Endothelial cell of umbilical vein (primary cell): Measurements from ENCODE around the gene PPP1R3G. TPM values are rescaled to one million over a fixed set of nuclear protein-coding genes. Genes with fewer than 3 reads are reported as not detected.

ENCODE experiments used
- BruUV-seq: library from RNA; stranded (reverse); fragments of 400-500 nt; replicated peaks from 2 replicates; lab custom pipeline; 2021; lab: Mats Ljungman, UMichigan
- CTCF ChIA-PET: fragments of 300-600, 350-600 bp; sonication (Branson Sonifier 250); formaldehyde crosslinking; loops from one replicate; lab custom pipeline; 2021; ENCODE audit warnings: antibody characterized with exemption, inconsistent platforms; lab: Charles Lee
- POLR2A ChIA-PET: fragments of 300-600, 350-600 bp; sonication (Branson Sonifier 250); formaldehyde crosslinking; loops from one replicate; lab custom pipeline; 2021; ENCODE audit warnings: antibody characterized with exemption, inconsistent platforms; lab: Charles Lee
- DNase-seq: peaks from one replicate; pipeline ENCODE4 v3.0.0-alpha.2; 2011; ENCODE audit warnings: low read depth, low spot score
- FAIRE-seq: peaks from 2 replicates; lab custom pipeline; 2011; peaks lifted over from hg19 to GRCh38; lab: Jason Lieb, UNC
- H2AFZ ChIP-seq: 2 replicates; pipeline ENCODE4 v1.6.0; 2012; ENCODE audit warnings: low read depth, low read length, control low read depth, inconsistent platforms
- H3K27ac ChIP-seq: 2 replicates; pipeline ENCODE4 v1.5.1; 2011; ENCODE audit warnings: low read depth, mild to moderate bottlenecking, control low read depth, low read length, moderate library complexity; ENCODE audit not compliant: insufficient read depth
- H3K27me3 ChIP-seq, 2 experiments: 2 replicates each; pipeline versions ENCODE4 v1.6.0 to v1.6.1; 2011; ENCODE audit warnings: low read length in 2 of 2, mixed read lengths in 1 of 2; ENCODE audit not compliant: control insufficient read depth in 2 of 2, insufficient read depth in 2 of 2
- H3K36me3 ChIP-seq, 2 experiments: 2 replicates in 1 of 2; 3 replicates in 1 of 2; pipeline ENCODE4 v1.5.1; 2011; ENCODE audit warnings: low read length in 2 of 2, mild to moderate bottlenecking in 1 of 2, moderate library complexity in 1 of 2; ENCODE audit not compliant: control insufficient read depth in 2 of 2, insufficient read depth in 2 of 2; ENCODE audit errors: extremely low read depth in 1 of 2
- H3K4me1 ChIP-seq: 3 replicates; pipeline ENCODE4 v1.5.1; 2011; ENCODE audit warnings: mild to moderate bottlenecking, low read length; ENCODE audit not compliant: control insufficient read depth, insufficient read depth; ENCODE audit errors: extremely low read depth
- H3K4me2 ChIP-seq: 2 replicates; pipeline ENCODE4 v1.6.1; 2011; ENCODE audit warnings: low read length, control low read depth, mixed read lengths; ENCODE audit not compliant: insufficient read depth
- H3K4me3 ChIP-seq, 3 experiments: fragments of 200-600 bp in 1 of 3; sonication (generic), shearing (Covaris generic) in 1 of 3; replicated peaks in 1 of 3; 2 replicates each; pipeline ENCODE4 v1.5.1; 2011 to 2016; ENCODE audit warnings: control low read depth in 3 of 3, low read length in 3 of 3, mild to moderate bottlenecking in 2 of 3, inconsistent platforms in 1 of 3, low read depth in 1 of 3, moderate library complexity in 1 of 3; ENCODE audit not compliant: insufficient read depth in 1 of 3
- H3K79me2 ChIP-seq: 2 replicates; pipeline ENCODE4 v1.6.0; 2012; ENCODE audit warnings: low read length, inconsistent platforms; ENCODE audit not compliant: control insufficient read depth, insufficient read depth
- H3K9ac ChIP-seq: replicated peaks from 2 replicates; pipeline ENCODE3; 2011; ENCODE audit warnings: low read length, control low read depth; ENCODE audit not compliant: insufficient read depth; ENCODE audit errors: extremely low read depth
- H3K9me1 ChIP-seq: replicated peaks from 3 replicates; pipeline ENCODE4 v1.6.0; 2011; ENCODE audit warnings: mild to moderate bottlenecking, low read length; ENCODE audit not compliant: control insufficient read depth, insufficient read depth; ENCODE audit errors: extremely low read depth
- H3K9me3 ChIP-seq: replicated peaks from 2 replicates; pipeline ENCODE4 v1.5.1; 2012; ENCODE audit warnings: low read length, inconsistent platforms; ENCODE audit not compliant: control insufficient read depth, insufficient read depth
- H4K20me1 ChIP-seq: replicated peaks from 2 replicates; pipeline ENCODE3; 2011; ENCODE audit warnings: mild to moderate bottlenecking, low read length; ENCODE audit not compliant: control insufficient read depth, insufficient read depth; ENCODE audit errors: extremely low read depth
- CTCF ChIP-seq, 2 donors: IDR thresholded peaks; 1 replicate in 1 of 2; 2 replicates in 1 of 2; pipeline ENCODE4 v1.5.1; 2011; ENCODE audit warnings: low read length in 2 of 2, mild to moderate bottlenecking in 2 of 2, moderate library complexity in 2 of 2, control low read depth in 1 of 2, inconsistent platforms in 1 of 2, low read depth in 1 of 2; ENCODE audit not compliant: insufficient read depth in 1 of 2; ENCODE audit errors: extremely low read depth in 1 of 2
- EZH2 ChIP-seq: IDR thresholded peaks from 2 replicates; pipeline ENCODE4 v1.6.1; 2012; ENCODE audit warnings: borderline replicate concordance, low read depth, mild to moderate bottlenecking, moderate library complexity, low read length, inconsistent platforms; ENCODE audit not compliant: severe bottlenecking
- FOS ChIP-seq: IDR thresholded peaks from 2 replicates; pipeline ENCODE4 v1.6.1; 2011; ENCODE audit warnings: mild to moderate bottlenecking, low read length, moderate library complexity, borderline replicate concordance; ENCODE audit not compliant: insufficient read depth
- GATA2 ChIP-seq: IDR thresholded peaks from 2 replicates; pipeline ENCODE4 v1.7.0; 2011; ENCODE audit warnings: low read depth, mild to moderate bottlenecking, moderate library complexity, mixed read lengths, low read length; ENCODE audit not compliant: insufficient read length, insufficient read depth
- JUN ChIP-seq: IDR thresholded peaks from 2 replicates; pipeline ENCODE4 v1.6.1; 2011; ENCODE audit warnings: borderline replicate concordance, low read depth; ENCODE audit not compliant: insufficient read length, insufficient read depth
- MYC ChIP-seq: IDR thresholded peaks from one replicate; pipeline ENCODE4 v1.6.1; 2011; ENCODE audit warnings: mild to moderate bottlenecking, low read depth, low read length
- POLR2A ChIP-seq: IDR thresholded peaks from 2 replicates; pipeline ENCODE4 v1.6.1; 2012; ENCODE audit warnings: low read depth, mild to moderate bottlenecking, control low read depth, low read length
- POLR2AphosphoS5 ChIP-seq: IDR thresholded peaks from 2 replicates; pipeline ENCODE4 v1.6.1; 2012; ENCODE audit warnings: low read depth, mild to moderate bottlenecking, control low read depth, low read length, moderate library complexity; ENCODE audit not compliant: insufficient read depth
- dilution Hi-C: fragments of 300-500 bp; cut with MboI; formaldehyde crosslinking; loops from one replicate; pipeline ENCODE4 v1.15.0; 2019; ENCODE audit warnings: low sequenced_read_pairs; ENCODE audit not compliant: extremely low pct_ligation_motif_present
- intact Hi-C: fragments of 100-400 bp; cut with micrococcal nuclease; formaldehyde crosslinking; loops from one replicate; pipeline ENCODE4 v1.10.0; 2022
- polyA plus RNA-seq, 4 experiments: library from polyadenylated mRNA; depleted of rRNA in 3 of 4; stranded (reverse) in 3 of 4; unstranded in 1 of 4; fragments of >200 nt; gene quantifications; 2 replicates each; pipeline versions ENCODE4 v1.2.1 to v1.2.3, GENCODE V29; 2011 to 2012; ENCODE audit warnings: missing spikeins in 1 of 4
- total RNA-seq: library from RNA; stranded (reverse); gene quantifications from 2 replicates; pipeline ENCODE4 v1.2.3, GENCODE V29; 2021
- TF ChIP-seq, protein P1 (sequence below): IDR thresholded peaks from 2 replicates; pipeline ENCODE4 v1.6.1; 2011; ENCODE audit not compliant: insufficient read depth, insufficient read length

Gene PPP1R3G
- total and polyA plus RNA-seq, 2 donors (not counting 3 experiments of a cell fraction or from before 2014, with no cell fraction given) = 0.04 to 0.09 TPM

GRCh38 chr6:5126214-5126613, 41.1 kb downstream of the PPP1R3G start:
- no peaks in the 10 kb centered on the region for H4K20me1 ChIP-seq
- no peaks in the 10 kb centered on the region for H3K4me1 ChIP-seq
- H3K9ac ChIP-seq = no peak overlapping the region
- TF ChIP-seq GATA2 (no peak), MYC (no peak), POLR2A (no peak), CTCF (IDR thresholded peaks at IDR 0.05; ENCODE audit: extremely low read depth in 1 of 2, insufficient read depth in 1 of 2, low read depth in 1 of 2, low read length in 2 of 2) (no peak), POLR2AphosphoS5 (no peak), FOS (no peak), JUN (no peak), EZH2 (no peak)
- TF ChIP-seq, protein P1, sequence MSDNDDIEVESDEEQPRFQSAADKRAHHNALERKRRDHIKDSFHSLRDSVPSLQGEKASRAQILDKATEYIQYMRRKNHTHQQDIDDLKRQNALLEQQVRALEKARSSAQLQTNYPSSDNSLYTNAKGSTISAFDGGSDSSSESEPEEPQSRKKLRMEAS = no peak
- no TSS peak for BruUV-seq
- ChIA-PET POLR2A (no interaction called here), CTCF (interaction anchor here (1.0 kb wide), 1 partner anchor 17 kb away, joined by 4 read pairs; no protein-coding TSS in a partner anchor)
- dilution Hi-C loops = no loop called here
- DNase-seq (no peak), FAIRE-seq (no peak)
- H3K79me2 ChIP-seq = no peaks in the 10 kb centered on the region
- no peaks in the 10 kb centered on the region for H3K36me3 ChIP-seq
- no peaks in the 10 kb centered on the region for H3K27me3 ChIP-seq
- intact Hi-C loops = no loop called here
- H2AFZ ChIP-seq = no peak overlapping the region
- no peak overlapping the region for H3K27ac ChIP-seq
- no peaks in the 10 kb centered on the region for H3K9me3 ChIP-seq
- H3K4me3 ChIP-seq = no peak overlapping the region
- H3K4me2 ChIP-seq = no peak overlapping the region
- H3K9me1 ChIP-seq = no peaks in the 10 kb centered on the region
